C4-2B (cell line): Measurements from ENCODE around the gene LAMA2.

ENCODE experiments used
- CTCF ChIP-seq: fragments of 450-650 bp; conservative IDR thresholded peaks from 2 replicates; pipeline ENCODE4 v1.5.1; 2017; ENCODE audit warnings: mild to moderate bottlenecking
- ZFX ChIP-seq: fragments of 450-650 bp; IDR thresholded peaks from 2 replicates; pipeline ENCODE4 v1.6.1; 2017

- no peak for TF ChIP-seq CTCF
- TF ChIP-seq ZFX: no peak
Measured at GRCh38 chr6:129426343-129426742, 543.4 kb downstream of the LAMA2 start.
